ENCODE measurements around the gene TSC22D1. TPM values are rescaled to one million over a fixed set of nuclear protein-coding genes. Genes with fewer than 3 reads are reported as not detected.

TSC22D1 gene
- 10 to 100 TPM; 30.7 to 43.3 TPM for total RNA-seq
- 10 to 100 TPM; 21.0 to 43.5 TPM for polyA plus RNA-seq

GRCh38 chr13:44575741-44576350 lies at the start of gene TSC22D1:
TSC22D1 (minus strand) TSS chr13:44576330; CDS start chr13:44576074, 256 bp downstream.
- H3K9ac ChIP-seq (ENCODE audit: low read depth in 1 of 2, low read length in 2 of 2) = peak within 1 kb of the TSS in 1 of 2 donors; percentile 50
- H3K27me3 ChIP-seq (ENCODE audit: control insufficient read depth in 4 of 4, insufficient read depth in 4 of 4, low read length in 3 of 4) = peaks cover 0 to 4% (median 1%) of the 10 kb centered on the region in 4 donors
- H3K27ac ChIP-seq (ENCODE audit: low read depth in 1 of 2, low read length in 2 of 2) = peak within 1 kb of the TSS; percentile 75 to 84
- no peaks in the 10 kb centered on the region for H3K36me3 ChIP-seq (ENCODE audit: control insufficient read depth in 4 of 4, insufficient read depth in 3 of 4, low read depth in 1 of 4, low read length in 3 of 4)
- peak within 1 kb of the TSS; percentile 70 to 93 (median 82) for H3K4me3 ChIP-seq (ENCODE audit: low read depth in 1 of 3, low read length in 3 of 3)
- no peaks in the 10 kb centered on the region for H3K9me3 ChIP-seq (ENCODE audit: control insufficient read depth in 4 of 4, low read length in 3 of 4)
- H3K4me1 ChIP-seq (ENCODE audit: control insufficient read depth in 4 of 4, insufficient read depth in 4 of 4, low read length in 3 of 4) = peaks cover 0 to 27% (median 10%) of the 10 kb centered on the region in 4 donors
- TF ChIP-seq ZBTB33 (IDR thresholded peaks at IDR 0.05) (no peak), CTCF (IDR thresholded peaks at IDR 0.05; ENCODE audit: low read depth, low read length, missing input control) (no peak), SP1 (IDR thresholded peaks at IDR 0.05) (no peak)
- WGBS = 8% methylated on average over 51 of the region's 51 CpGs
- DNase-seq (ENCODE audit: low spot score) = peak; percentile 40

GRCh38 chr13:44622708-44623107 lies 46.6 kb upstream of the TSC22D1 start:
- H3K4me3 ChIP-seq (ENCODE audit: low read depth in 1 of 3, low read length in 3 of 3) = no peak overlapping the region
- no peak overlapping the region for H3K9ac ChIP-seq (ENCODE audit: low read depth in 1 of 2, low read length in 2 of 2)
- no peak for DNase-seq (ENCODE audit: low spot score)
- WGBS = 58% methylated on average over 1 of the region's 1 CpG
- no peaks in the 10 kb centered on the region for H3K27me3 ChIP-seq (ENCODE audit: control insufficient read depth in 4 of 4, insufficient read depth in 4 of 4, low read length in 3 of 4)
- no peaks in the 10 kb centered on the region for H3K36me3 ChIP-seq (ENCODE audit: control insufficient read depth in 4 of 4, insufficient read depth in 3 of 4, low read depth in 1 of 4, low read length in 3 of 4)
- no peak overlapping the region for H3K27ac ChIP-seq (ENCODE audit: low read depth in 1 of 2, low read length in 2 of 2)
- TF ChIP-seq YY1 (IDR thresholded peaks at IDR 0.05) = no peak
- TF ChIP-seq FOXA2 (IDR thresholded peaks at IDR 0.05) = no peak
- no peak for TF ChIP-seq SP1 (IDR thresholded peaks at IDR 0.05)
- TF ChIP-seq RXRA (IDR thresholded peaks at IDR 0.05) = no peak
- no peak for TF ChIP-seq HNF4A (conservative IDR thresholded peaks at IDR 0.05)
- no peak for TF ChIP-seq NR2F2 (IDR thresholded peaks at IDR 0.05)
- TF ChIP-seq CTCF (IDR thresholded peaks at IDR 0.05; ENCODE audit: low read depth, low read length, missing input control) = no peak
- TF ChIP-seq ATF3 (IDR thresholded peaks at IDR 0.05) = no peak
- no peak for TF ChIP-seq MAX (IDR thresholded peaks at IDR 0.05)
- TF ChIP-seq HNF4G (IDR thresholded peaks at IDR 0.05) = no peak
- no peak for TF ChIP-seq ZBTB33 (IDR thresholded peaks at IDR 0.05)
- no peak for TF ChIP-seq RAD21 (IDR thresholded peaks at IDR 0.05)
- H3K9me3 ChIP-seq (ENCODE audit: control insufficient read depth in 4 of 4, low read length in 3 of 4) = no peaks in the 10 kb centered on the region
- no peaks in the 10 kb centered on the region for H3K4me1 ChIP-seq (ENCODE audit: control insufficient read depth in 4 of 4, insufficient read depth in 4 of 4, low read length in 3 of 4)
